PC-3 (cell line): ENCODE data around the gene TMEM11.

Source experiments
- EZH2 ChIP-seq: fragments of 300-600 bp; sonication (generic); IDR thresholded peaks from one replicate; pipeline ENCODE4 v1.6.1; 2017; ENCODE audit warnings: antibody characterized with exemption, mild to moderate bottlenecking, low read length; ENCODE audit not compliant: unreplicated experiment
- EZH2phosphoT487 ChIP-seq: fragments of 300-600 bp; sonication (generic); IDR thresholded peaks from 2 replicates; pipeline ENCODE4 v1.6.1; 2018; ENCODE audit warnings: mild to moderate bottlenecking, antibody characterized with exemption, low read length, borderline replicate concordance
- TF ChIP-seq, protein P1 (sequence below): fragments of 300-600 bp; sonication (generic); conservative IDR thresholded peaks from 2 replicates; pipeline ENCODE4 v1.5.1; 2017; ENCODE audit warnings: antibody characterized with exemption, low read depth, mild to moderate bottlenecking, low read length

- TF ChIP-seq, protein P1, sequence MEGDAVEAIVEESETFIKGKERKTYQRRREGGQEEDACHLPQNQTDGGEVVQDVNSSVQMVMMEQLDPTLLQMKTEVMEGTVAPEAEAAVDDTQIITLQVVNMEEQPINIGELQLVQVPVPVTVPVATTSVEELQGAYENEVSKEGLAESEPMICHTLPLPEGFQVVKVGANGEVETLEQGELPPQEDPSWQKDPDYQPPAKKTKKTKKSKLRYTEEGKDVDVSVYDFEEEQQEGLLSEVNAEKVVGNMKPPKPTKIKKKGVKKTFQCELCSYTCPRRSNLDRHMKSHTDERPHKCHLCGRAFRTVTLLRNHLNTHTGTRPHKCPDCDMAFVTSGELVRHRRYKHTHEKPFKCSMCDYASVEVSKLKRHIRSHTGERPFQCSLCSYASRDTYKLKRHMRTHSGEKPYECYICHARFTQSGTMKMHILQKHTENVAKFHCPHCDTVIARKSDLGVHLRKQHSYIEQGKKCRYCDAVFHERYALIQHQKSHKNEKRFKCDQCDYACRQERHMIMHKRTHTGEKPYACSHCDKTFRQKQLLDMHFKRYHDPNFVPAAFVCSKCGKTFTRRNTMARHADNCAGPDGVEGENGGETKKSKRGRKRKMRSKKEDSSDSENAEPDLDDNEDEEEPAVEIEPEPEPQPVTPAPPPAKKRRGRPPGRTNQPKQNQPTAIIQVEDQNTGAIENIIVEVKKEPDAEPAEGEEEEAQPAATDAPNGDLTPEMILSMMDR = no peak
- TF ChIP-seq EZH2 (no peak), EZH2phosphoT487 (no peak)
Observed at GRCh38 chr17:21161498-21162393, 52.2 kb downstream of the TMEM11 start.
